Mammary epithelial cell (primary cell): ENCODE measurements around the gene WBP2.

ENCODE experiments used
- EZH2 ChIP-seq: IDR thresholded peaks from 2 replicates; pipeline ENCODE4 v1.6.1; 2012; ENCODE audit warnings: low read length, inconsistent platforms, borderline replicate concordance
- TF ChIP-seq, protein P1 (sequence below), 2 donors: IDR thresholded peaks in 1 of 2; conservative IDR thresholded peaks in 1 of 2; 2 replicates each; pipeline ENCODE4 v1.5.1; 2011 to 2012; ENCODE audit warnings: inconsistent platforms in 2 of 2, low read length in 2 of 2, mild to moderate bottlenecking in 2 of 2, control low read depth in 1 of 2, low read depth in 1 of 2; ENCODE audit not compliant: insufficient read depth in 1 of 2; ENCODE audit errors: extremely low read depth in 1 of 2

DNA sequence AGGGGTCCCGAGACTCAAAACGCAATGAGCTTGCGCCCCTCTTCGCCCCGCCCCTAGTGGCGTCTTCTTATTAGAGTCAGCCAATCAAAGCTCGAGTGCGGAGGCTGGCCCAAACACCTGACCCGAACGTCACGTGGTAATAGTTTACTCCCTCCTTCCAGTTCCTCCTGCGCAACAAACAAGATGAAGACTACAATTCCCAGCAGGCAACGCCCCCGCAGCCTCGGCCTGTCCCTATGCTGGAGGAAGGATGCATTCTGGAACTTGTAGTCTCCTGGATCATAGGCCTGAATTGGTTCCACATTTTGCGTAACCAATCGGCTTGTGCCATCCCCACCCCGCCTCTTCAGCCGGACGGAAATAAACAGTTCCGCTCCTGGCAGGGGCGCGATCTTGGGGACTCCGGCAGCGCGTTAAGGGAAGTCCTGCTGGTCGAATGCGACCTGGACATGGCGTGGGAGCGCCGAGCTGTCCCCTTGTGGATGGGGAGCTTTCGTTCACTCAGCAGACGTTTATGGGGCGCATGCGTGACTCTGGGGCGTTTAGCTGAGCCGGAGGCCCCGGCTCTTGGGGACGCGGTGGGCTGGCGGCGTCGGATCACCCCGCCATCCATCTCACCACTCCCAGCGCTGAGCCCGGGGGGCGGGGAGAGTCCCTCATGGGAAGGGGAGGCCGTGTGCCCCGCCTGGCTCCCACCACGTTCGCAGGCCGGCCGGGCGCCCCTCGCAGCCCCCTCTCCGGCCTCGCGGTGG is at the start of gene WBP2:
- TF ChIP-seq, protein P1, sequence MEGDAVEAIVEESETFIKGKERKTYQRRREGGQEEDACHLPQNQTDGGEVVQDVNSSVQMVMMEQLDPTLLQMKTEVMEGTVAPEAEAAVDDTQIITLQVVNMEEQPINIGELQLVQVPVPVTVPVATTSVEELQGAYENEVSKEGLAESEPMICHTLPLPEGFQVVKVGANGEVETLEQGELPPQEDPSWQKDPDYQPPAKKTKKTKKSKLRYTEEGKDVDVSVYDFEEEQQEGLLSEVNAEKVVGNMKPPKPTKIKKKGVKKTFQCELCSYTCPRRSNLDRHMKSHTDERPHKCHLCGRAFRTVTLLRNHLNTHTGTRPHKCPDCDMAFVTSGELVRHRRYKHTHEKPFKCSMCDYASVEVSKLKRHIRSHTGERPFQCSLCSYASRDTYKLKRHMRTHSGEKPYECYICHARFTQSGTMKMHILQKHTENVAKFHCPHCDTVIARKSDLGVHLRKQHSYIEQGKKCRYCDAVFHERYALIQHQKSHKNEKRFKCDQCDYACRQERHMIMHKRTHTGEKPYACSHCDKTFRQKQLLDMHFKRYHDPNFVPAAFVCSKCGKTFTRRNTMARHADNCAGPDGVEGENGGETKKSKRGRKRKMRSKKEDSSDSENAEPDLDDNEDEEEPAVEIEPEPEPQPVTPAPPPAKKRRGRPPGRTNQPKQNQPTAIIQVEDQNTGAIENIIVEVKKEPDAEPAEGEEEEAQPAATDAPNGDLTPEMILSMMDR (conservative IDR thresholded peaks at IDR 0.05 in 1 of 2, IDR thresholded peaks at IDR 0.05 in 1 of 2; ENCODE audit: extremely low read depth in 1 of 2, insufficient read depth in 1 of 2, low read depth in 1 of 2, low read length in 2 of 2): peak in 1 of 2 donors; percentile 29
- TF ChIP-seq EZH2: no peak
